IMR-90 (cell line): Measurements from ENCODE around the gene CDK18. TPM values are rescaled to one million over a fixed set of nuclear protein-coding genes. Genes with fewer than 3 reads are reported as not detected.

Source experiments
- ATAC-seq: fragments of 200-7000 bp; cut with Tn5 transposase; 2 replicates; pipeline ENCODE4 v1.9.1; 2020; ENCODE audit warnings: low read depth, mild to moderate bottlenecking, moderate library complexity
- BruUV-seq: library from RNA; stranded (reverse); fragments of 400-500 nt; replicated peaks from 2 replicates; lab custom pipeline; 2021; lab: Mats Ljungman, UMichigan
- CTCF ChIA-PET: fragments of 300-600 bp; formaldehyde crosslinking; extraction: SDS; loops from one replicate; lab custom pipeline; 2021; ENCODE audit warnings: antibody characterized with exemption; lab: Yijun Ruan, JAX
- POLR2A ChIA-PET: fragments of 300-600 bp; sonication (Branson Sonifier 250); formaldehyde crosslinking; loops from one replicate; lab custom pipeline; 2022; ENCODE audit warnings: antibody characterized with exemption; ENCODE audit not compliant: unreplicated experiment; lab: Charles Lee
- DNase-seq: peaks from one replicate; pipeline ENCODE4 v3.0.0; 2013
- H2AFZ ChIP-seq: replicated peaks from 2 replicates; pipeline ENCODE3; 2013; ENCODE audit warnings: low read length, mild to moderate bottlenecking; ENCODE audit not compliant: poor library complexity
- H2AK5ac ChIP-seq: 2 replicates; pipeline ENCODE4 v1.6.1; 2013; ENCODE audit warnings: low read depth, low read length, inconsistent platforms
- H2AK9ac ChIP-seq: replicated peaks from 2 replicates; pipeline ENCODE3; 2013; ENCODE audit warnings: mild to moderate bottlenecking, low read depth, low read length, moderate library complexity; ENCODE audit not compliant: poor library complexity
- H2BK120ac ChIP-seq: 2 replicates; pipeline ENCODE4 v1.6.1; 2013; ENCODE audit warnings: low read depth, low read length, inconsistent platforms
- H2BK15ac ChIP-seq: 3 replicates; pipeline ENCODE4 v1.6.1; 2013; ENCODE audit warnings: low read depth, low read length, inconsistent platforms
- H2BK20ac ChIP-seq: 2 replicates; pipeline ENCODE4 v1.6.1; 2013; ENCODE audit warnings: low read depth, mild to moderate bottlenecking, inconsistent platforms, low read length, moderate library complexity
- H2BK5ac ChIP-seq: 2 replicates; pipeline ENCODE4 v1.6.1; 2013; ENCODE audit warnings: mild to moderate bottlenecking, low read depth, low read length, inconsistent platforms; ENCODE audit not compliant: poor library complexity, severe bottlenecking
- H3K14ac ChIP-seq: replicated peaks from 2 replicates; pipeline ENCODE4 v1.6.1; 2013; ENCODE audit warnings: low read depth, low read length, inconsistent platforms
- H3K18ac ChIP-seq: 2 replicates; pipeline ENCODE4 v1.6.1; 2013; ENCODE audit warnings: low read depth, low read length, control low read depth
- H3K23ac ChIP-seq: 2 replicates; pipeline ENCODE4 v1.6.1; 2013; ENCODE audit warnings: low read depth, low read length, inconsistent platforms
- H3K27ac ChIP-seq: 2 replicates; pipeline ENCODE4 v1.5.1; 2013; ENCODE audit warnings: mild to moderate bottlenecking, control low read depth, low read length; ENCODE audit not compliant: insufficient read depth
- H3K27me3 ChIP-seq: 2 replicates; pipeline ENCODE4 v1.6.1; 2013; ENCODE audit warnings: low read length; ENCODE audit not compliant: control insufficient read depth, insufficient read depth
- H3K36me3 ChIP-seq: 2 replicates; pipeline ENCODE4 v1.6.1; 2013; ENCODE audit warnings: low read length, mixed read lengths; ENCODE audit not compliant: control insufficient read depth, insufficient read depth
- H3K4ac ChIP-seq: 2 replicates; pipeline ENCODE4 v1.6.1; 2013; ENCODE audit warnings: low read depth, low read length, inconsistent platforms
- H3K4me1 ChIP-seq: 2 replicates; pipeline ENCODE4 v1.6.1; 2013; ENCODE audit warnings: low read length, mixed read lengths; ENCODE audit not compliant: control insufficient read depth, insufficient read depth
- H3K4me2 ChIP-seq: 2 replicates; pipeline ENCODE4 v1.6.1; 2013; ENCODE audit warnings: low read depth, mild to moderate bottlenecking, control low read depth, low read length, moderate library complexity
- H3K4me3 ChIP-seq: 2 replicates; pipeline ENCODE4 v1.5.1; 2013; ENCODE audit warnings: low read depth, mild to moderate bottlenecking, control low read depth, low read length, moderate library complexity; ENCODE audit not compliant: insufficient read depth
- H3K56ac ChIP-seq: 2 replicates; pipeline ENCODE4 v1.6.1; 2013; ENCODE audit warnings: low read length, inconsistent platforms; ENCODE audit not compliant: insufficient read depth; ENCODE audit errors: extremely low read depth
- H3K79me1 ChIP-seq, 2 experiments: 2 replicates each; pipeline ENCODE4 v1.6.1; 2013; ENCODE audit warnings: low read length in 2 of 2, inconsistent platforms in 1 of 2, low read depth in 1 of 2
- H3K9ac ChIP-seq: 2 replicates; pipeline ENCODE4 v1.6.1; 2013; ENCODE audit warnings: low read depth, low read length, control low read depth
- H3K9me1 ChIP-seq: 2 replicates; pipeline ENCODE4 v1.6.1; 2013; ENCODE audit warnings: low read length, inconsistent platforms; ENCODE audit not compliant: insufficient read depth
- H3K9me3 ChIP-seq: 2 replicates; pipeline ENCODE4 v1.6.1; 2013; ENCODE audit warnings: low read length; ENCODE audit not compliant: control insufficient read depth, insufficient read depth
- H4K20me1 ChIP-seq: 2 replicates; pipeline ENCODE4 v1.6.1; 2013; ENCODE audit warnings: low read length, inconsistent platforms; ENCODE audit not compliant: insufficient read depth
- H4K5ac ChIP-seq: 2 replicates; pipeline ENCODE4 v1.6.1; 2013; ENCODE audit warnings: mild to moderate bottlenecking, low read depth, low read length, control low read depth
- H4K8ac ChIP-seq, 2 experiments: 2 replicates each; pipeline ENCODE4 v1.6.1; 2013; ENCODE audit warnings: low read depth in 2 of 2, low read length in 2 of 2, control low read depth in 1 of 2, inconsistent platforms in 1 of 2
- H4K91ac ChIP-seq: 2 replicates; pipeline ENCODE4 v1.6.1; 2013; ENCODE audit warnings: low read depth, low read length, inconsistent platforms; ENCODE audit not compliant: insufficient read depth
- BHLHE40 ChIP-seq: fragments of 150-350 bp; IDR thresholded peaks from 2 replicates; pipeline ENCODE4 v1.6.1; 2016; ENCODE audit warnings: mild to moderate bottlenecking, low read depth, low read length
- CHD1 ChIP-seq: IDR thresholded peaks from 2 replicates; pipeline ENCODE4 v1.6.1; 2012; ENCODE audit warnings: low read depth, low read length, improper control_type of control experiment
- MAFK ChIP-seq: IDR thresholded peaks from 2 replicates; pipeline ENCODE4 v1.6.1; 2012; ENCODE audit warnings: low read depth, low read length, improper control_type of control experiment
- POLR2A ChIP-seq: IDR thresholded peaks from 2 replicates; pipeline ENCODE4 v1.6.1; 2012; ENCODE audit warnings: mild to moderate bottlenecking, low read depth, low read length
- RCOR1 ChIP-seq: IDR thresholded peaks from 2 replicates; pipeline ENCODE4 v1.6.1; 2012; ENCODE audit warnings: mild to moderate bottlenecking, low read length, improper control_type of control experiment; ENCODE audit not compliant: insufficient replicate concordance
- RFX5 ChIP-seq: IDR thresholded peaks from 2 replicates; pipeline ENCODE4 v1.8.0; 2012; ENCODE audit warnings: low read depth, mild to moderate bottlenecking, low read length, moderate library complexity
- WGBS, 2 experiments: methylation state at CpG; one replicate each; pipeline versions ENCODE4 v1.1.5 to v1.1.7; 2013; ENCODE audit warnings: missing lambda C conversion rate in 2 of 2; ENCODE audit not compliant: insufficient read length in 1 of 2; ENCODE audit errors: extremely low coverage in 2 of 2; 5-methylcytosine and 5-hydroxymethylcytosine counted together
- dilution Hi-C: fragments of 300-500 bp; cut with HindIII; formaldehyde crosslinking; loops from one replicate; pipeline ENCODE4 v1.14.3; 2018; ENCODE audit warnings: low sequenced_read_pairs; ENCODE audit not compliant: unreplicated experiment
- in situ Hi-C: fragments of 300-500 bp; cut with MboI; formaldehyde crosslinking; loops from 3 replicates; pipeline ENCODE4 v1.14.3; 2019; ENCODE audit warnings: low sequenced_read_pairs, inconsistent platforms, mixed read lengths
- intact Hi-C: fragments of 100-400 bp; cut with micrococcal nuclease; formaldehyde crosslinking; loops from 2 replicates; pipeline ENCODE4 v1.10.0; 2022
- polyA plus RNA-seq, 3 experiments: library from polyadenylated mRNA; depleted of rRNA; stranded (reverse); fragments of >200 nt; gene quantifications; 2 replicates each; pipeline ENCODE4 v1.2.3, GENCODE V29; 2012; ENCODE audit warnings: low replicate concordance in 1 of 3
- total RNA-seq: library from RNA; depleted of rRNA; stranded (reverse); fragments of >200 nt; gene quantifications from 2 replicates; pipeline ENCODE4 v1.2.3, GENCODE V29; 2012

The CDK18 gene
- total and polyA plus RNA-seq, 2 of the 4 experiments (the other 2 are of a cell fraction) = 0.18 to 0.48 TPM

DNA sequence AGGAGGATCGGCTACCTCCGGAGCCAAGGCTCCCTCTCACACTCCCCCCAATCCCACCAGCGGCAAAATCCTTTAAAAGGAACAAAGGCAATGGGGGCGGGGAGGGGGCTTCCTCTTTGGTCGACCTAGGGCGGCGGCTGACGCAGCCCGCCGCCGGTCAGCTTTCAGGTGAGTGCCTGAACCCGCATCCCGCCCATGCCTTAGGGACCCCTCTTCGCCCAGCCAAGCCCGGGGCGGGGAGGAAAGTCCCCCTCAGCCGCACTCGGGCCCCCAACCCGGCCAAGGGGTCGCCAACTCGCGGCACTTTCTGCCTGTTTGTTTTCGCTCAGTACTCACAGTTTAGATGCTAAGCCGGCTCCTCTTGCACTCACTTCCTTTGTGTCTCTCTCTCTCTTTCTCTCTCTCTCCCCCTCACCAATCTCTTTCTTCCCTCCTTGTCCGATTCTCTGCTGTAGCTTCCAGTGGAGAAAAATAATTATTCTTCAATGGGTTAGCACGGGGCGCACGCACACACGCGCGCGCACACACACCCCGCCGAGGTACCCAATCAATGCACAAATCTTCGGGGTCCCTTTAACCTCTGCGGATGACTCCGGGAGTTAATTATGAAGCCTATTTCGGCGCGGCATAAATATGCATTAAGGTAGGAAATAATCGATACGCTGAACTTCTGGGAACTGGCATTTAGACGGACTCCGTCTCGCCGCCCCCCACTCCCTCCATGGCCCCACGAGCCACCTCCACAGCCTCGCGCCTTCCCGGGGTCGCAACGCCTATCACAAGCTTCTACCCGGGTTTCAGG, 48.7 kb upstream of the CDK18 start, which contains the start of gene BLACAT1:
TSS of gene BLACAT1 (minus strand) at position 465 of the 802 bp plus-strand sequence.
- no TSS peak for BruUV-seq
- POLR2A ChIA-PET = no interaction called here
- H3K79me1 ChIP-seq = no peaks in the 10 kb centered on the region
- no peak for TF ChIP-seq BHLHE40
- TF ChIP-seq RCOR1 = no peak
- no peak for TF ChIP-seq CHD1
- no peak for TF ChIP-seq RFX5
- no peak for TF ChIP-seq MAFK
- no peak for TF ChIP-seq POLR2A
- no peak within 1 kb of the TSS for H3K23ac ChIP-seq
- no peak within 1 kb of the TSS for H3K4me3 ChIP-seq
- H2BK5ac ChIP-seq = no peak within 1 kb of the TSS
- WGBS, 2 experiments = 3% methylated on average over 6 of the region's 53 CpGs; no CpG with 5 or more reads in 1 of the 2 experiments
- CTCF ChIA-PET = no interaction called here
- in situ Hi-C loops = no loop called here
- no peak within 1 kb of the TSS for H4K91ac ChIP-seq
- no peak within 1 kb of the TSS for H4K8ac ChIP-seq
- no peaks in the 10 kb centered on the region for H3K4me1 ChIP-seq
- H3K18ac ChIP-seq = no peak within 1 kb of the TSS
- H2BK20ac ChIP-seq = no peak within 1 kb of the TSS
- no peak within 1 kb of the TSS for H3K9ac ChIP-seq
- no peak within 1 kb of the TSS for H3K4me2 ChIP-seq
- H2AFZ ChIP-seq = no peak within 1 kb of the TSS
- no peaks in the 10 kb centered on the region for H3K36me3 ChIP-seq
- peaks cover 78% of the 10 kb centered on the region for H3K27me3 ChIP-seq
- no peak within 1 kb of the TSS for H2BK15ac ChIP-seq
- peak within 1 kb of the TSS; percentile 42 for H2AK9ac ChIP-seq
- no peak within 1 kb of the TSS for H4K5ac ChIP-seq
- dilution Hi-C loops = no loop called here
- H2AK5ac ChIP-seq = no peak within 1 kb of the TSS
- H4K20me1 ChIP-seq = no peaks in the 10 kb centered on the region
- DNase-seq = no peak
- H3K4ac ChIP-seq = no peak within 1 kb of the TSS
- no peak within 1 kb of the TSS for H3K56ac ChIP-seq
- no peak within 1 kb of the TSS for H3K14ac ChIP-seq
- 0 out of 2 replicates have a peak, but pooled peaks cover 2% of the 10 kb centered on the region for H3K9me3 ChIP-seq
- no peak for ATAC-seq
- no peaks in the 10 kb centered on the region for H3K9me1 ChIP-seq
- intact Hi-C loops = no loop called here
- H3K27ac ChIP-seq = no peak within 1 kb of the TSS
- no peak within 1 kb of the TSS for H2BK120ac ChIP-seq
